ENCODE measurements around the gene PSMD1. TPM values are rescaled to one million over a fixed set of nuclear protein-coding genes. Genes with fewer than 3 reads are reported as not detected.

The PSMD1 gene
- polyA plus RNA-seq, 1 donor from 2014 or later = 83.8 TPM

GRCh38 chr2:231168460-231169139, 111.9 kb downstream of the PSMD1 start:
- H3K27ac ChIP-seq (ENCODE audit: low read length) = no peak overlapping the region

GRCh38 chr2:231169488-231169887, 112.8 kb downstream of the PSMD1 start:
- Histone ChIP-seq H3K27me3 (ENCODE audit: insufficient read depth, low read depth, low read length) (no peaks in the 10 kb centered on the region), H3K9me2 (ENCODE audit: insufficient read depth, low read length) (no peaks in the 10 kb centered on the region), H4K20me1 (ENCODE audit: insufficient read depth) (no peaks in the 10 kb centered on the region), H3K4me3 (ENCODE audit: low read length) (no peak overlapping the region), H3K36me3 (ENCODE audit: insufficient read depth, low read length) (no peaks in the 10 kb centered on the region), H3K4me2 (ENCODE audit: low read length) (no peak overlapping the region), H3F3A (ENCODE audit: insufficient read depth, low read length, poor library complexity, severe bottlenecking) (no peaks in the 10 kb centered on the region), H3K9ac (ENCODE audit: low read length) (no peak overlapping the region), H3K9me3 (ENCODE audit: low read length) (no peaks in the 10 kb centered on the region), H3K27ac (ENCODE audit: low read length) (no peak overlapping the region), H3K79me2 (replicated peaks; ENCODE audit: insufficient read depth, low read length) (no peaks in the 10 kb centered on the region), H2AFZ (ENCODE audit: low read depth, low read length) (no peak overlapping the region)
- TF ChIP-seq EZH2 (IDR thresholded peaks at IDR 0.05; ENCODE audit: borderline replicate concordance, insufficient read depth, low read length, poor library complexity, severe bottlenecking) (no peak), TAF1 (IDR thresholded peaks at IDR 0.05; ENCODE audit: low read depth) (no peak), EP300 (conservative IDR thresholded peaks at IDR 0.05; ENCODE audit: poor library complexity, severe bottlenecking) (no peak), MXI1 (conservative IDR thresholded peaks at IDR 0.05; ENCODE audit: poor library complexity, severe bottlenecking) (no peak), CTCF (IDR thresholded peaks at IDR 0.05; ENCODE audit: poor library complexity, severe bottlenecking) (no peak), POLR2AphosphoS5 (IDR thresholded peaks at IDR 0.05) (no peak), RAD21 (conservative IDR thresholded peaks at IDR 0.05) (no peak), SMC3 (conservative IDR thresholded peaks at IDR 0.05; ENCODE audit: poor library complexity) (no peak)

More at GRCh38 chr2:231168460-231169139, 111.9 kb downstream of the PSMD1 start:
- Histone ChIP-seq H3K36me3 (ENCODE audit: insufficient read depth, low read length) (no peaks in the 10 kb centered on the region), H3K79me2 (replicated peaks; ENCODE audit: insufficient read depth, low read length) (no peaks in the 10 kb centered on the region), H3K9me2 (ENCODE audit: insufficient read depth, low read length) (no peaks in the 10 kb centered on the region), H3K4me2 (ENCODE audit: low read length) (no peak overlapping the region), H2AFZ (ENCODE audit: low read depth, low read length) (no peak overlapping the region), H3K9ac (ENCODE audit: low read length) (no peak overlapping the region), H3K27me3 (ENCODE audit: insufficient read depth, low read depth, low read length) (no peaks in the 10 kb centered on the region), H3K4me3 (ENCODE audit: low read length) (no peak overlapping the region), H3F3A (ENCODE audit: insufficient read depth, low read length, poor library complexity, severe bottlenecking) (no peaks in the 10 kb centered on the region), H3K9me3 (ENCODE audit: low read length) (no peaks in the 10 kb centered on the region), H4K20me1 (ENCODE audit: insufficient read depth) (no peaks in the 10 kb centered on the region)
- TF ChIP-seq RAD21 (conservative IDR thresholded peaks at IDR 0.05) (no peak), POLR2AphosphoS5 (IDR thresholded peaks at IDR 0.05) (no peak), TAF1 (IDR thresholded peaks at IDR 0.05; ENCODE audit: low read depth) (no peak), MXI1 (conservative IDR thresholded peaks at IDR 0.05; ENCODE audit: poor library complexity, severe bottlenecking) (no peak), SMC3 (conservative IDR thresholded peaks at IDR 0.05; ENCODE audit: poor library complexity) (no peak), CTCF (IDR thresholded peaks at IDR 0.05; ENCODE audit: poor library complexity, severe bottlenecking) (no peak), EZH2 (IDR thresholded peaks at IDR 0.05; ENCODE audit: borderline replicate concordance, insufficient read depth, low read length, poor library complexity, severe bottlenecking) (no peak), EP300 (conservative IDR thresholded peaks at IDR 0.05; ENCODE audit: poor library complexity, severe bottlenecking) (no peak)
- TF ChIP-seq, protein P1, sequence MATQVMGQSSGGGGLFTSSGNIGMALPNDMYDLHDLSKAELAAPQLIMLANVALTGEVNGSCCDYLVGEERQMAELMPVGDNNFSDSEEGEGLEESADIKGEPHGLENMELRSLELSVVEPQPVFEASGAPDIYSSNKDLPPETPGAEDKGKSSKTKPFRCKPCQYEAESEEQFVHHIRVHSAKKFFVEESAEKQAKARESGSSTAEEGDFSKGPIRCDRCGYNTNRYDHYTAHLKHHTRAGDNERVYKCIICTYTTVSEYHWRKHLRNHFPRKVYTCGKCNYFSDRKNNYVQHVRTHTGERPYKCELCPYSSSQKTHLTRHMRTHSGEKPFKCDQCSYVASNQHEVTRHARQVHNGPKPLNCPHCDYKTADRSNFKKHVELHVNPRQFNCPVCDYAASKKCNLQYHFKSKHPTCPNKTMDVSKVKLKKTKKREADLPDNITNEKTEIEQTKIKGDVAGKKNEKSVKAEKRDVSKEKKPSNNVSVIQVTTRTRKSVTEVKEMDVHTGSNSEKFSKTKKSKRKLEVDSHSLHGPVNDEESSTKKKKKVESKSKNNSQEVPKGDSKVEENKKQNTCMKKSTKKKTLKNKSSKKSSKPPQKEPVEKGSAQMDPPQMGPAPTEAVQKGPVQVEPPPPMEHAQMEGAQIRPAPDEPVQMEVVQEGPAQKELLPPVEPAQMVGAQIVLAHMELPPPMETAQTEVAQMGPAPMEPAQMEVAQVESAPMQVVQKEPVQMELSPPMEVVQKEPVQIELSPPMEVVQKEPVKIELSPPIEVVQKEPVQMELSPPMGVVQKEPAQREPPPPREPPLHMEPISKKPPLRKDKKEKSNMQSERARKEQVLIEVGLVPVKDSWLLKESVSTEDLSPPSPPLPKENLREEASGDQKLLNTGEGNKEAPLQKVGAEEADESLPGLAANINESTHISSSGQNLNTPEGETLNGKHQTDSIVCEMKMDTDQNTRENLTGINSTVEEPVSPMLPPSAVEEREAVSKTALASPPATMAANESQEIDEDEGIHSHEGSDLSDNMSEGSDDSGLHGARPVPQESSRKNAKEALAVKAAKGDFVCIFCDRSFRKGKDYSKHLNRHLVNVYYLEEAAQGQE (IDR thresholded peaks at IDR 0.05; ENCODE audit: borderline replicate concordance) = no peak
